ENCODE results near the gene LIN52.

GRCh38 chr14:74155287-74155686, 70.5 kb downstream of the LIN52 start:
- no peak for TF ChIP-seq CTCF (conservative IDR thresholded peaks at IDR 0.05)
- no peak for TF ChIP-seq ZFX (IDR thresholded peaks at IDR 0.05)

All from C4-2B (cell line).